GM19193 (cell line): ENCODE data around the gene SUB1.

Experiments used
- POLR2A ChIP-seq: IDR thresholded peaks from 4 replicates; pipeline ENCODE4 v1.6.1; 2011; ENCODE audit not compliant: insufficient read depth, insufficient read length; ENCODE audit errors: extremely low read depth

Gene SUB1

GRCh38 chr5:32618962-32619361 lies 33.6 kb downstream of the SUB1 start:
- TF ChIP-seq POLR2A, result no peak

- TF ChIP-seq POLR2A, result no peak
These were observed 35.9 kb downstream of the SUB1 start for GRCh38 chr5:32621256-32621655.

GRCh38 chr5:32625106-32625505 lies 39.7 kb downstream of the SUB1 start:
- TF ChIP-seq POLR2A, result no peak

GRCh38 chr5:32625547-32625946 lies 40.2 kb downstream of the SUB1 start:
- no peak for TF ChIP-seq POLR2A

- no peak for TF ChIP-seq POLR2A
These were observed 42.0 kb downstream of the SUB1 start for GRCh38 chr5:32627219-32627870.

GRCh38 chr5:32628049-32628844 lies 42.9 kb downstream of the SUB1 start:
- TF ChIP-seq POLR2A, result no peak

GRCh38 chr5:32630867-32631491 lies 45.6 kb downstream of the SUB1 start:
- TF ChIP-seq POLR2A, result no peak

- no peak for TF ChIP-seq POLR2A
These were observed 53.0 kb downstream of the SUB1 start for GRCh38 chr5:32638309-32638708.

- no peak for TF ChIP-seq POLR2A
These were observed 54.6 kb downstream of the SUB1 start for GRCh38 chr5:32639943-32640342.

GRCh38 chr5:32642276-32643002 lies 57.1 kb downstream of the SUB1 start:
- TF ChIP-seq POLR2A, result no peak

- no peak for TF ChIP-seq POLR2A
These were observed 59.9 kb downstream of the SUB1 start for GRCh38 chr5:32645246-32645645.

GRCh38 chr5:32646061-32646969 lies 61.0 kb downstream of the SUB1 start:
- TF ChIP-seq POLR2A, result no peak

GRCh38 chr5:32651088-32651487 lies 65.7 kb downstream of the SUB1 start:
- no peak for TF ChIP-seq POLR2A

- no peak for TF ChIP-seq POLR2A
These were observed 66.3 kb downstream of the SUB1 start for GRCh38 chr5:32651638-32652037.
